ENCODE data around the gene KIAA1671. TPM values are rescaled to one million over a fixed set of nuclear protein-coding genes. Genes with fewer than 3 reads are reported as not detected.

KIAA1671 gene
- total RNA-seq, 4 donors from 2014 or later = 7.6 to 26.1 (median 16.7) TPM

DNA sequence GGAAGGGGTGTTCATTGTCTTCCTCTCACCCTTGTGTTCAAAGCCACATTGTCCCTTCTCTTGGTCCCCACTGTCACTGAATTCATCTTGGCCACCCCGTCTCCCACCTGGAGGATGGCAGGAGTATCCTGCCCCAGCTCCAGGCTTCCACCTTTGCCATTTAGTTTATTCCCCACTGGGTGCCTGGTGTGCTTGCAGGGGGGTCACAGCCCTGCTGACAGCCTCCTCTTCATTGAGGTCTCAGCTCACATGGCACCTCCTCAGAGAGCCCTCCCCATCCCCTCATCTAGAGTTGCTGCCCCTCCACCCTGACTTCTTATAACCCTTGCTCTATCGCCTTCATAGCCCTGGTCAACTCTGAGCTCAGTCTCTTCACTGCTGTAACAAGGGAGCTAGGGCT, 36.6 kb downstream of the KIAA1671 start:
- H3K4me3 ChIP-seq = no peak overlapping the region
- peak overlapping the region in 1 of 2 donors; percentile 79 for H3K27ac ChIP-seq
- no peak for DNase-seq
- intact Hi-C loops (cut with DNase I; ENCODE audit: low total_unique reads) = no loop called here
- TF ChIP-seq, protein P1, sequence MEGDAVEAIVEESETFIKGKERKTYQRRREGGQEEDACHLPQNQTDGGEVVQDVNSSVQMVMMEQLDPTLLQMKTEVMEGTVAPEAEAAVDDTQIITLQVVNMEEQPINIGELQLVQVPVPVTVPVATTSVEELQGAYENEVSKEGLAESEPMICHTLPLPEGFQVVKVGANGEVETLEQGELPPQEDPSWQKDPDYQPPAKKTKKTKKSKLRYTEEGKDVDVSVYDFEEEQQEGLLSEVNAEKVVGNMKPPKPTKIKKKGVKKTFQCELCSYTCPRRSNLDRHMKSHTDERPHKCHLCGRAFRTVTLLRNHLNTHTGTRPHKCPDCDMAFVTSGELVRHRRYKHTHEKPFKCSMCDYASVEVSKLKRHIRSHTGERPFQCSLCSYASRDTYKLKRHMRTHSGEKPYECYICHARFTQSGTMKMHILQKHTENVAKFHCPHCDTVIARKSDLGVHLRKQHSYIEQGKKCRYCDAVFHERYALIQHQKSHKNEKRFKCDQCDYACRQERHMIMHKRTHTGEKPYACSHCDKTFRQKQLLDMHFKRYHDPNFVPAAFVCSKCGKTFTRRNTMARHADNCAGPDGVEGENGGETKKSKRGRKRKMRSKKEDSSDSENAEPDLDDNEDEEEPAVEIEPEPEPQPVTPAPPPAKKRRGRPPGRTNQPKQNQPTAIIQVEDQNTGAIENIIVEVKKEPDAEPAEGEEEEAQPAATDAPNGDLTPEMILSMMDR (IDR thresholded peaks at IDR 0.05) = no peak
- TF ChIP-seq POLR2A (IDR thresholded peaks at IDR 0.05) = no peak
- no peaks in the 10 kb centered on the region for H3K9me3 ChIP-seq
- H3K36me3 ChIP-seq = no peaks in the 10 kb centered on the region
- H3K4me1 ChIP-seq = no peaks in the 10 kb centered on the region
- H3K27me3 ChIP-seq = no peaks in the 10 kb centered on the region

DNA sequence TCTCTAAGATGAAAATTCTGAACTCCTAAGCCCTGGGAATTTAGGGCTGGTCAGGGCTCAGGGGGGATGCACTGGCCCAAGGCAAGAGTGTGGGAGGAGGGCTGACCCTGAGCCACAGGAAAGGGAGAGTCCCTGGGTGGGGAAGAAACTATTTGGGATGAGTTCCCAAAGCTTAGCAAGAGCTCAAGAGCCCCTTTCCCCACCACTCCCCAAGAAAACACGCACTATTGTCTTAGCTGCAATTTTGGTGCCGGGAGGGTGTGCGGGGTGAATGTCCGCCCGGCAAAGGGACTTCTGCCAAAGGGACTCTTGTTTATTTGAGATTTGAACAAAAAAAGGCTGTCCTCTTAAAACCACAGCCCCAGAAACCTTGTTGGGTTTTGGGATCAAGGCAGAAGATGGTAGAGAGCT, 37.0 kb downstream of the KIAA1671 start:
- no peaks in the 10 kb centered on the region for H3K36me3 ChIP-seq
- H3K9me3 ChIP-seq = no peaks in the 10 kb centered on the region
- no peaks in the 10 kb centered on the region for H3K4me1 ChIP-seq
- no peaks in the 10 kb centered on the region for H3K27me3 ChIP-seq
- no peak overlapping the region for H3K4me3 ChIP-seq
- H3K27ac ChIP-seq = peak overlapping the region in 1 of 2 donors; percentile 79
- intact Hi-C loops (cut with DNase I; ENCODE audit: low total_unique reads) = no loop called here
- DNase-seq = no peak
- no peak for TF ChIP-seq POLR2A (IDR thresholded peaks at IDR 0.05)
- TF ChIP-seq, protein P1 (IDR thresholded peaks at IDR 0.05) = no peak

DNA sequence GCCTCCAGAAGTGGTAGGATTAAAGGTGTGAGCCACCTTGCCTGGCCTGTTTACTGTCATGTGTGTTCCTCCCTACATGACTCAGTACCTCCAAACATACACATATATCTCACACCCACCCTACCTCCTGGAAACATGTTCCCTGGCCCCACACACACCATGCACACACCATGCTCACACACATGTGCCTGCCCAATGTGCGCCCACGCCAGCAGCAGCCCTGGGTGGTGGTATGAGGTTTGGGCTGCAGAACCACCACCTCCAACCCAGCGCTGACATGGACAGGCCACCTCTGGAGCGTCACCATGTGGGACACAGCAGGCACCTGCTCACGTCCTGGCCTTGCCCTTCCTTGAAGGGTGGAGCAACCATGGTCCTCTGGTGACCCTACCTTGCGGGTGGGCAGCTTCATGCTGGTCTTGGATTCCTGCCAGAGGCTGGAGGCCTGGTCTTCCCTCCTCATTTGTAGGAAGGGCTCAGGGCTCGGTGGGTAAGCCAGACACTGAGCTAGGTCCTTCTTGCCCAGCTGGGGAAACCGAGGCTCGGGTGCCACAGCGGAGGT, 37.9 kb downstream of the KIAA1671 start:
- no peak for DNase-seq
- no peak overlapping the region for H3K4me3 ChIP-seq
- TF ChIP-seq, protein P1 (IDR thresholded peaks at IDR 0.05) = no peak
- no peak for TF ChIP-seq POLR2A (IDR thresholded peaks at IDR 0.05)
- H3K36me3 ChIP-seq = no peaks in the 10 kb centered on the region
- H3K4me1 ChIP-seq = no peaks in the 10 kb centered on the region
- peak overlapping the region in 1 of 2 donors; percentile 79 for H3K27ac ChIP-seq
- intact Hi-C loops (cut with DNase I; ENCODE audit: low total_unique reads) = no loop called here
- H3K9me3 ChIP-seq = no peaks in the 10 kb centered on the region
- H3K27me3 ChIP-seq = no peaks in the 10 kb centered on the region

DNA sequence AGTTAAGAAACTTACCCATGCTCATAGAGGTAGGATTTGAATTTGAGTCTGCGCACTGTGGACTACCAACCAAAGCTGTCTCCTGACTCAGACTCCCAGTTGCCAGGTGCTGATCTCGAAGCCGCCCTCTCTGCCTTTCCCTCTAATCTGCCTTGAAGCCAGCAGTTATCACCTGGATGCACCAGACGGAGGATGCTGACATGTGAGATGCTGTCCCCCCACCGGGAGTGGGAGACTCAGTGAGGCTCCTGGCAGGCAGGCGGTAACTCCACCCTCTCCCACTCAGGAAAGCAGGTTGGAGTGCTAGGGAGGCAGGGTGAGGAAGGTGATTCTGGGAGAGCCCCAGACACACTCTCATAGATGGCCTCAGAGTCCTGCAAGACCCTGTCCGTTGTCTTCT, 40.4 kb downstream of the KIAA1671 start:
- Histone ChIP-seq H3K36me3 (no peaks in the 10 kb centered on the region), H3K27me3 (no peaks in the 10 kb centered on the region), H3K9me3 (no peaks in the 10 kb centered on the region), H3K27ac (no peak overlapping the region), H3K4me3 (no peak overlapping the region), H3K4me1 (no peaks in the 10 kb centered on the region)
- no peak for TF ChIP-seq POLR2A (IDR thresholded peaks at IDR 0.05)
- TF ChIP-seq, protein P1 (IDR thresholded peaks at IDR 0.05) = no peak
- DNase-seq = no peak
- intact Hi-C loops (cut with DNase I; ENCODE audit: low total_unique reads) = no loop called here

DNA sequence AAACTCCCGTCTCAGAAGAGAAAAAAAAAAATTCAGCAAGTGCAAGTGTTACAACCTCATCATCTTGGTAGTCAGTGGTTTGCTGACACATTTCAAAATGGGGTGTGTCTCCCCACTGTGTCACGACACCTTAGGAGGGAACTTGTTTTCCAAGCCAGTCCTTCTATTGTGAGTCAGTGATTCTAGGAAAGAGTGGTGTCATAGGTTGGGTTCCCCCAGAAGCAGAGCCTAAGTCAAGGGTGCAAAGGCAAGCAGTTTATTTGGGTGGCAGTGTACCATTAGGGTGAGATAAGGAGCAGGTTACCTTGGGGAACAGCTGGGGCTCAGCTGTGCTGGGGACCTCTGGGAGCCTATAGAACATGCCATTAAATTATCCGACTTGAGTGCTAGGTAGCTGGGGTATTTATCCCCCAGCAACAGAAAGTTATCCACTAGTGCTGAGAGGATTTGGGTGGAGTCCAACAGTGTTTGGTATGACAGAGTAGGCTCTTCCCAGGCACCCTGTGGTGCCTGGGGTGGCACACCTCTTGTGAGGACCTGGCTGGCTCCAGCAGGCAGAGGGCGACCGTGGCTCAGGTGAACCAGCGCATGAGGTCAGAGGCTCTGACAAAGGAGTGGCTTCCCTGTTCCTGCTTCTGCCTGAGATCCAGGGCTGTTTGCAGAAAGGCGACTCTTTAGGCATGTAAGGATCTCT, 41.7 kb downstream of the KIAA1671 start:
- TF ChIP-seq, protein P1 (IDR thresholded peaks at IDR 0.05) = no peak
- TF ChIP-seq POLR2A (IDR thresholded peaks at IDR 0.05) = no peak
- H3K4me3 ChIP-seq = no peak overlapping the region
- H3K36me3 ChIP-seq = no peaks in the 10 kb centered on the region
- no peaks in the 10 kb centered on the region for H3K4me1 ChIP-seq
- no peaks in the 10 kb centered on the region for H3K9me3 ChIP-seq
- intact Hi-C loops (cut with DNase I; ENCODE audit: low total_unique reads) = no loop called here
- H3K27me3 ChIP-seq = no peaks in the 10 kb centered on the region
- no peak overlapping the region for H3K27ac ChIP-seq
- DNase-seq = no peak
